Measurements from ENCODE around the gene RAD9A. TPM values are rescaled to one million over a fixed set of nuclear protein-coding genes. Genes with fewer than 3 reads are reported as not detected.

Gene RAD9A
- total and polyA plus RNA-seq, 9 of the 15 experiments (the other 6 are each of a cell fraction or from before 2014, with no cell fraction given) = 1.4 to 41.2 (median 16.1) TPM

DNA sequence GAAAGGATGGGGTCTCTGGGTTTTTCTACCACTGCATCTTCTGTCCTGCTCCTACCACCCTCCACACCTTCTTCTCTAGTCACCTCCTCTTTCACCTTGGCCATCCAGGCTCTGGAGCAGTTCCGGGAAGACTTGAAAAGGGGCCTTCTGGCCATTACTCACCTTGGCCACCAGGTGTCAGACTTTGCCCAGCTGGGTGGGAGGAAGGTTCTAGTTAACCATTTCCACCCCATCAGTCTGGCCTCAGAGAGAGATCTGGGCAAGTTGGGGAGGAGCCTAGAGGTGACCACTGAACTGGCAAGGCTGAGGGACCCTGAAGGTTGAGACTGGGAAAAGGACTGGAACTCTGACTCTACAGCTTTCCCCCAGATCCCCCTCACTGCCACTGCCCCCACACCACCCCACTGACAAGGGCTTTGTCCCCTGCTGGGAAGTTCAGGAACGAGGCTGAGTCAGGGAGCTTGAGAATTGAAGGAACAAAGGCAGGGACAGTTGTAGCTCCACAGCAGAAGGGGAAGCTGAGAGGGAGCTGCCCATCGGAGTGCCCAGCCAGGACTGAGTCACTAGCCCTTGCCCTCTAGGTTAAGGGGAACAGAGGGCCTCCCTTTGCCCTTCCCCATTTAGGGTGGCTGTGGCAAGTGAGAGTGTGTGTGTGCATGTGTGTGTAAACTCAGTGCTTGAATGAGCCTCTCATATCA is 34.8 kb upstream of the RAD9A start (continued):
- TF ChIP-seq, protein P1, sequence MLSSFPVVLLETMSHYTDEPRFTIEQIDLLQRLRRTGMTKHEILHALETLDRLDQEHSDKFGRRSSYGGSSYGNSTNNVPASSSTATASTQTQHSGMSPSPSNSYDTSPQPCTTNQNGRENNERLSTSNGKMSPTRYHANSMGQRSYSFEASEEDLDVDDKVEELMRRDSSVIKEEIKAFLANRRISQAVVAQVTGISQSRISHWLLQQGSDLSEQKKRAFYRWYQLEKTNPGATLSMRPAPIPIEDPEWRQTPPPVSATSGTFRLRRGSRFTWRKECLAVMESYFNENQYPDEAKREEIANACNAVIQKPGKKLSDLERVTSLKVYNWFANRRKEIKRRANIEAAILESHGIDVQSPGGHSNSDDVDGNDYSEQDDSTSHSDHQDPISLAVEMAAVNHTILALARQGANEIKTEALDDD (IDR thresholded peaks at IDR 0.05) = peak; percentile 84
- TF ChIP-seq ZNF764 (CRISPR knock-in tag; IDR thresholded peaks at IDR 0.05; ENCODE audit: low read depth) (no peak), TFAM (CRISPR knock-in tag; conservative IDR thresholded peaks at IDR 0.05) (no peak), LARP7 (IDR thresholded peaks at IDR 0.05) (no peak), GTF2E2 (tag; IDR thresholded peaks at IDR 0.05) (no peak), ZNF778 (CRISPR knock-in tag; IDR thresholded peaks at IDR 0.05) (no peak), KDM5B (IDR thresholded peaks at IDR 0.05; ENCODE audit: insufficient replicate concordance, low read depth, low read length) (no peak), SREBF1 (IDR thresholded peaks at IDR 0.05; ENCODE audit: borderline replicate concordance, low read depth, low read length) (no peak), RBM17 (IDR thresholded peaks at IDR 0.05; ENCODE audit: borderline replicate concordance, low read depth, low read length) (no peak), FOXJ3 (CRISPR knock-in tag; IDR thresholded peaks at IDR 0.05) (no peak), L3MBTL2 (IDR thresholded peaks at IDR 0.05) (no peak), NFE2 (IDR thresholded peaks at IDR 0.05; ENCODE audit: low read depth) (no peak), HMGN3 (IDR thresholded peaks at IDR 0.05; ENCODE audit: borderline replicate concordance, extremely low read depth, insufficient read length, low read depth, low read length) (no peak), TAF9B (IDR thresholded peaks at IDR 0.05; ENCODE audit: partially characterized antibody) (no peak), FOXA1 (IDR thresholded peaks at IDR 0.05; ENCODE audit: borderline replicate concordance) (no peak), CC2D1A (IDR thresholded peaks at IDR 0.05) (peak; percentile 93), TAL1 (IDR thresholded peaks at IDR 0.05) (no peak)
- TF ChIP-seq, protein P2, sequence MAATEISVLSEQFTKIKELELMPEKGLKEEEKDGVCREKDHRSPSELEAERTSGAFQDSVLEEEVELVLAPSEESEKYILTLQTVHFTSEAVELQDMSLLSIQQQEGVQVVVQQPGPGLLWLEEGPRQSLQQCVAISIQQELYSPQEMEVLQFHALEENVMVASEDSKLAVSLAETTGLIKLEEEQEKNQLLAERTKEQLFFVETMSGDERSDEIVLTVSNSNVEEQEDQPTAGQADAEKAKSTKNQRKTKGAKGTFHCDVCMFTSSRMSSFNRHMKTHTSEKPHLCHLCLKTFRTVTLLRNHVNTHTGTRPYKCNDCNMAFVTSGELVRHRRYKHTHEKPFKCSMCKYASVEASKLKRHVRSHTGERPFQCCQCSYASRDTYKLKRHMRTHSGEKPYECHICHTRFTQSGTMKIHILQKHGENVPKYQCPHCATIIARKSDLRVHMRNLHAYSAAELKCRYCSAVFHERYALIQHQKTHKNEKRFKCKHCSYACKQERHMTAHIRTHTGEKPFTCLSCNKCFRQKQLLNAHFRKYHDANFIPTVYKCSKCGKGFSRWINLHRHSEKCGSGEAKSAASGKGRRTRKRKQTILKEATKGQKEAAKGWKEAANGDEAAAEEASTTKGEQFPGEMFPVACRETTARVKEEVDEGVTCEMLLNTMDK (IDR thresholded peaks at IDR 0.05; ENCODE audit: borderline replicate concordance, insufficient read depth, low read depth, low read length, poor library complexity, severe bottlenecking) = no peak
- TF ChIP-seq, protein P3, sequence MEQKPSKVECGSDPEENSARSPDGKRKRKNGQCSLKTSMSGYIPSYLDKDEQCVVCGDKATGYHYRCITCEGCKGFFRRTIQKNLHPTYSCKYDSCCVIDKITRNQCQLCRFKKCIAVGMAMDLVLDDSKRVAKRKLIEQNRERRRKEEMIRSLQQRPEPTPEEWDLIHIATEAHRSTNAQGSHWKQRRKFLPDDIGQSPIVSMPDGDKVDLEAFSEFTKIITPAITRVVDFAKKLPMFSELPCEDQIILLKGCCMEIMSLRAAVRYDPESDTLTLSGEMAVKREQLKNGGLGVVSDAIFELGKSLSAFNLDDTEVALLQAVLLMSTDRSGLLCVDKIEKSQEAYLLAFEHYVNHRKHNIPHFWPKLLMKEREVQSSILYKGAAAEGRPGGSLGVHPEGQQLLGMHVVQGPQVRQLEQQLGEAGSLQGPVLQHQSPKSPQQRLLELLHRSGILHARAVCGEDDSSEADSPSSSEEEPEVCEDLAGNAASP (IDR thresholded peaks at IDR 0.05) = no peak
- TF ChIP-seq, protein P4, sequence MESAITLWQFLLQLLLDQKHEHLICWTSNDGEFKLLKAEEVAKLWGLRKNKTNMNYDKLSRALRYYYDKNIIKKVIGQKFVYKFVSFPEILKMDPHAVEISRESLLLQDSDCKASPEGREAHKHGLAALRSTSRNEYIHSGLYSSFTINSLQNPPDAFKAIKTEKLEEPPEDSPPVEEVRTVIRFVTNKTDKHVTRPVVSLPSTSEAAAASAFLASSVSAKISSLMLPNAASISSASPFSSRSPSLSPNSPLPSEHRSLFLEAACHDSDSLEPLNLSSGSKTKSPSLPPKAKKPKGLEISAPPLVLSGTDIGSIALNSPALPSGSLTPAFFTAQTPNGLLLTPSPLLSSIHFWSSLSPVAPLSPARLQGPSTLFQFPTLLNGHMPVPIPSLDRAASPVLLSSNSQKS (CRISPR knock-in tag; IDR thresholded peaks at IDR 0.05) = no peak
- TF ChIP-seq, protein P5, sequence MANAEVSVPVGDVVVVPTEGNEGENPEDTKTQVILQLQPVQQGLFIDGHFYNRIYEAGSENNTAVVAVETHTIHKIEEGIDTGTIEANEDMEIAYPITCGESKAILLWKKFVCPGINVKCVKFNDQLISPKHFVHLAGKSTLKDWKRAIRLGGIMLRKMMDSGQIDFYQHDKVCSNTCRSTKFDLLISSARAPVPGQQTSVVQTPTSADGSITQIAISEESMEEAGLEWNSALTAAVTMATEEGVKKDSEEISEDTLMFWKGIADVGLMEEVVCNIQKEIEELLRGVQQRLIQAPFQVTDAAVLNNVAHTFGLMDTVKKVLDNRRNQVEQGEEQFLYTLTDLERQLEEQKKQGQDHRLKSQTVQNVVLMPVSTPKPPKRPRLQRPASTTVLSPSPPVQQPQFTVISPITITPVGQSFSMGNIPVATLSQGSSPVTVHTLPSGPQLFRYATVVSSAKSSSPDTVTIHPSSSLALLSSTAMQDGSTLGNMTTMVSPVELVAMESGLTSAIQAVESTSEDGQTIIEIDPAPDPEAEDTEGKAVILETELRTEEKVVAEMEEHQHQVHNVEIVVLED (CRISPR knock-in tag; IDR thresholded peaks at IDR 0.05) = no peak
